Activated CD8-positive, alpha-beta T cell treated with anti-CD3 and anti-CD28 coated beads, Interleukin-2, amount 10 ng/mL, durations not matched to agents 7 days and 5 days (primary cell): ENCODE results near the gene APBA1. TPM values are rescaled to one million over a fixed set of nuclear protein-coding genes. Genes with fewer than 3 reads are reported as not detected.

ENCODE experiments used
- ATAC-seq: fragments of 150-1000 bp; cut with Tn5 transposase; one replicate; pipeline ENCODE4 v1.10.0; 2021; ENCODE audit warnings: moderate library complexity
- CTCF ChIA-PET: fragments of 350-600 bp; sonication (Branson Sonifier 250); formaldehyde crosslinking; loops from one replicate; lab custom pipeline; 2021; ENCODE audit warnings: antibody characterized with exemption; lab: Charles Lee
- POLR2A ChIA-PET: fragments of 350-600 bp; sonication (Branson Sonifier 250); formaldehyde crosslinking; loops from one replicate; lab custom pipeline; 2021; ENCODE audit warnings: antibody characterized with exemption; lab: Charles Lee
- DNase-seq: peaks from one replicate; pipeline ENCODE4 v3.0.0-alpha.2; 2020
- H3K27ac Mint-ChIP-seq: one replicate; pipeline ENCODE4 v1.8.0; 2021; ENCODE audit warnings: mild to moderate bottlenecking, mixed read lengths
- H3K27me3 Mint-ChIP-seq: one replicate; pipeline ENCODE4 v1.8.0; 2021; ENCODE audit warnings: low read depth, mixed read lengths
- H3K36me3 Mint-ChIP-seq: one replicate; pipeline ENCODE4 v1.8.0; 2021; ENCODE audit warnings: low read depth, mixed read lengths
- H3K4me1 Mint-ChIP-seq: one replicate; pipeline ENCODE4 v1.8.0; 2021; ENCODE audit warnings: low read depth, mixed read lengths
- H3K4me3 Mint-ChIP-seq: one replicate; pipeline ENCODE4 v1.8.0; 2021; ENCODE audit warnings: mild to moderate bottlenecking, mixed read lengths
- H3K9me3 Mint-ChIP-seq: one replicate; pipeline ENCODE4 v1.8.0; 2022; ENCODE audit warnings: mixed read lengths; ENCODE audit not compliant: insufficient read depth
- total RNA-seq, 2 experiments: library from RNA; stranded (reverse); gene quantifications; one replicate each; pipeline ENCODE4 v1.2.3, GENCODE V29; 2021

Gene APBA1
- total RNA-seq, 2 experiments from 2014 or later: 0.13 TPM

GRCh38 chr9:69583645-69584234 is 88.4 kb downstream of the APBA1 start:
- ChIA-PET CTCF (no interaction called here), POLR2A (no interaction called here)
- Mint-ChIP-seq H3K4me1 (peaks cover 3% of the 10 kb centered on the region), H3K9me3 (no peaks in the 10 kb centered on the region), H3K4me3 (no peak overlapping the region), H3K27me3 (peaks cover 2% of the 10 kb centered on the region), H3K27ac (no peak overlapping the region), H3K36me3 (no peaks in the 10 kb centered on the region)
- no peak for DNase-seq
- ATAC-seq: no peak

- ChIA-PET CTCF (no interaction called here), POLR2A (no interaction called here)
- peaks cover 2% of the 10 kb centered on the region for H3K27me3 Mint-ChIP-seq
- ATAC-seq (no peak), DNase-seq (no peak)
- H3K36me3 Mint-ChIP-seq: no peaks in the 10 kb centered on the region
- H3K4me1 Mint-ChIP-seq: peaks cover 3% of the 10 kb centered on the region
- H3K4me3 Mint-ChIP-seq: no peak overlapping the region
- H3K9me3 Mint-ChIP-seq: no peaks in the 10 kb centered on the region
- no peak overlapping the region for H3K27ac Mint-ChIP-seq
These were observed 89.5 kb downstream of the APBA1 start for GRCh38 chr9:69582544-69583297.

GRCh38 chr9:69582018-69582417 is 90.2 kb downstream of the APBA1 start:
- CTCF ChIA-PET: no interaction called here
- no peak for ATAC-seq
- DNase-seq: no peak
- Mint-ChIP-seq H3K4me3 (no peak overlapping the region), H3K27ac (no peak overlapping the region), H3K9me3 (no peaks in the 10 kb centered on the region), H3K36me3 (no peaks in the 10 kb centered on the region), H3K4me1 (peaks cover 3% of the 10 kb centered on the region), H3K27me3 (peaks cover 2% of the 10 kb centered on the region)
- POLR2A ChIA-PET: no interaction called here

GRCh38 chr9:69580582-69581214 is 91.5 kb downstream of the APBA1 start:
- Mint-ChIP-seq H3K36me3 (no peaks in the 10 kb centered on the region), H3K4me1 (peaks cover 3% of the 10 kb centered on the region)
- POLR2A ChIA-PET: no interaction called here

GRCh38 chr9:69579760-69580581 is 92.2 kb downstream of the APBA1 start:
- POLR2A ChIA-PET: no interaction called here
- H3K9me3 Mint-ChIP-seq: no peaks in the 10 kb centered on the region
- DNase-seq (no peak), ATAC-seq (no peak)
- no peak overlapping the region for H3K27ac Mint-ChIP-seq
- peaks cover 2% of the 10 kb centered on the region for H3K27me3 Mint-ChIP-seq
- peaks cover 3% of the 10 kb centered on the region for H3K4me1 Mint-ChIP-seq
- CTCF ChIA-PET: no interaction called here
- H3K36me3 Mint-ChIP-seq: no peaks in the 10 kb centered on the region
- H3K4me3 Mint-ChIP-seq: no peak overlapping the region

More at GRCh38 chr9:69580582-69581214, 91.5 kb downstream of the APBA1 start:
- ATAC-seq: no peak
- CTCF ChIA-PET: no interaction called here
- Mint-ChIP-seq H3K27me3 (peaks cover 2% of the 10 kb centered on the region), H3K9me3 (no peaks in the 10 kb centered on the region), H3K4me3 (no peak overlapping the region), H3K27ac (no peak overlapping the region)
- no peak for DNase-seq

GRCh38 chr9:69579032-69579758 is 93.0 kb downstream of the APBA1 start:
- no peak for DNase-seq
- no peak for ATAC-seq
- Mint-ChIP-seq H3K27ac (no peak overlapping the region), H3K27me3 (peaks cover 2% of the 10 kb centered on the region), H3K4me3 (no peak overlapping the region), H3K36me3 (no peaks in the 10 kb centered on the region), H3K4me1 (peaks cover 3% of the 10 kb centered on the region), H3K9me3 (no peaks in the 10 kb centered on the region)
- CTCF ChIA-PET: no interaction called here
- POLR2A ChIA-PET: no interaction called here

- Mint-ChIP-seq H3K27me3 (peaks cover 2% of the 10 kb centered on the region), H3K9me3 (no peaks in the 10 kb centered on the region), H3K4me3 (no peak overlapping the region), H3K36me3 (no peaks in the 10 kb centered on the region), H3K27ac (no peak overlapping the region), H3K4me1 (peaks cover 3% of the 10 kb centered on the region)
- CTCF ChIA-PET: no interaction called here
- DNase-seq (no peak), ATAC-seq (no peak)
- POLR2A ChIA-PET: no interaction called here
These were observed 94.1 kb downstream of the APBA1 start for GRCh38 chr9:69578026-69578425.

GRCh38 chr9:69577123-69577522 is 95.0 kb downstream of the APBA1 start:
- Mint-ChIP-seq H3K27me3 (peaks cover 2% of the 10 kb centered on the region), H3K9me3 (no peaks in the 10 kb centered on the region), H3K36me3 (no peaks in the 10 kb centered on the region), H3K27ac (no peak overlapping the region), H3K4me3 (no peak overlapping the region), H3K4me1 (no peaks in the 10 kb centered on the region)
- ATAC-seq: no peak
- CTCF ChIA-PET: no interaction called here
- no peak for DNase-seq
- POLR2A ChIA-PET: no interaction called here

GRCh38 chr9:69574057-69574456 is 98.1 kb downstream of the APBA1 start:
- Mint-ChIP-seq H3K9me3 (no peaks in the 10 kb centered on the region), H3K4me3 (no peak overlapping the region), H3K4me1 (no peaks in the 10 kb centered on the region), H3K27ac (no peak overlapping the region), H3K36me3 (no peaks in the 10 kb centered on the region), H3K27me3 (no peaks in the 10 kb centered on the region)
- ATAC-seq: no peak
- no peak for DNase-seq
- CTCF ChIA-PET: no interaction called here
- POLR2A ChIA-PET: no interaction called here

- ChIA-PET CTCF (no interaction called here), POLR2A (no interaction called here)
- no peak for ATAC-seq
- Mint-ChIP-seq H3K27me3 (no peaks in the 10 kb centered on the region), H3K36me3 (no peaks in the 10 kb centered on the region), H3K27ac (no peak overlapping the region), H3K9me3 (no peaks in the 10 kb centered on the region), H3K4me1 (no peaks in the 10 kb centered on the region), H3K4me3 (no peak overlapping the region)
- DNase-seq: no peak
These were observed 98.5 kb downstream of the APBA1 start for GRCh38 chr9:69573651-69574050.

- H3K9me3 Mint-ChIP-seq: no peaks in the 10 kb centered on the region
- H3K4me1 Mint-ChIP-seq: no peaks in the 10 kb centered on the region
- H3K27ac Mint-ChIP-seq: no peak overlapping the region
- no peaks in the 10 kb centered on the region for H3K36me3 Mint-ChIP-seq
- ATAC-seq (no peak), DNase-seq (no peak)
- H3K27me3 Mint-ChIP-seq: no peaks in the 10 kb centered on the region
- CTCF ChIA-PET: no interaction called here
- POLR2A ChIA-PET: no interaction called here
- H3K4me3 Mint-ChIP-seq: no peak overlapping the region
These were observed 99.6 kb downstream of the APBA1 start for GRCh38 chr9:69572611-69573010.
